ENCODE measurements around the gene TUT1. TPM values are rescaled to one million over a fixed set of nuclear protein-coding genes. Genes with fewer than 3 reads are reported as not detected.

Gene TUT1
- total RNA-seq, 2 donors from 2014 or later, result 16.0 to 33.5 TPM

DNA sequence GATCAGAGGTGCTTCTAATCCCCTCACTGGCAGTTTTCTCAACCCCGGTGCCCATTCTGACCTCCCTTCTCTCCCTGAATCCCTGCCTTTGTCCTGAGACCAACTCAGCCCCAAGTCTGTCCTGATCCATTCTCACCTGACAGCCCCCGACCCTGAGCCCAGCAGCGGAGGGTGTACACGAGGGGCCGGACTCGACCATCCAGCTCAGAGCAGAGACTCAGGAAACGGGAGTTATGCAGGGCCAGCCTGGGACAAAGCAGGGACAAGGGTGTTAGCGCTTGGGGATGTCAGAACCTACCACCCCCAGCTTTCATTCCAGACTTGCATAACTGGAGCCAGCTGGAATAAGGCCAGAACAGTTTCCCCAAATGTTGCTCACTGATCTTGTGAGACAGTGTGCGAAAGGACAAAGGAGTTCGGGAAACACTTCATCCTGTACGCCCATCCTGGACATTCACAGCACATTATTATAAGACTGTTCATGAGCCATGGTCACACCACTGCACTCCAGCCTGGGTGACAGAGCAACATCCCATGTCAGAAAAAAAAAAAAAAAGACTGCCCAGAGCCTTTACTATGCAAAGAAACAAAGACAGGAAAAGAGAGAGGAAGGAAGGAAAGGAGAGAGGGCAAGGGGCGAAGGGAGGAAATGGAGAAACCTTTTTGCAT is 14.1 kb downstream of the TUT1 start:
- H3K9ac ChIP-seq (ENCODE audit: extremely low read depth, low read length, poor library complexity, severe bottlenecking), result no peak overlapping the region
- Mint-ChIP-seq H3K9me3 (no peaks in the 10 kb centered on the region), H3K36me3 (ENCODE audit: low read depth) (peaks cover 45% of the 10 kb centered on the region), H3K4me3 (no peak overlapping the region), H3K27me3 (ENCODE audit: insufficient read depth) (no peaks in the 10 kb centered on the region), H3K27ac (no peak overlapping the region), H3K4me1 (peaks cover 17% of the 10 kb centered on the region)
- H3K27me3 ChIP-seq (ENCODE audit: control insufficient read depth, insufficient read depth, low read length, poor library complexity, severe bottlenecking), result no peaks in the 10 kb centered on the region
- WGBS, 2 experiments (ENCODE audit: insufficient coverage in 1 of 2, insufficient read length in 1 of 2), result 91 to 95% methylated on average over 8 to 12 of the region's 12 CpGs
- H3K27ac ChIP-seq (ENCODE audit: low read depth, low read length), result no peak overlapping the region
- peaks cover 2% of the 10 kb centered on the region for H3K4me1 ChIP-seq (ENCODE audit: control insufficient read depth, insufficient read depth, low read length)
- no peak for DNase-seq
- peaks cover 43% of the 10 kb centered on the region for H3K36me3 ChIP-seq (ENCODE audit: control insufficient read depth, insufficient read depth, low read length)
- H3K4me3 ChIP-seq (ENCODE audit: low read length), result no peak overlapping the region
- TF ChIP-seq, protein P1, sequence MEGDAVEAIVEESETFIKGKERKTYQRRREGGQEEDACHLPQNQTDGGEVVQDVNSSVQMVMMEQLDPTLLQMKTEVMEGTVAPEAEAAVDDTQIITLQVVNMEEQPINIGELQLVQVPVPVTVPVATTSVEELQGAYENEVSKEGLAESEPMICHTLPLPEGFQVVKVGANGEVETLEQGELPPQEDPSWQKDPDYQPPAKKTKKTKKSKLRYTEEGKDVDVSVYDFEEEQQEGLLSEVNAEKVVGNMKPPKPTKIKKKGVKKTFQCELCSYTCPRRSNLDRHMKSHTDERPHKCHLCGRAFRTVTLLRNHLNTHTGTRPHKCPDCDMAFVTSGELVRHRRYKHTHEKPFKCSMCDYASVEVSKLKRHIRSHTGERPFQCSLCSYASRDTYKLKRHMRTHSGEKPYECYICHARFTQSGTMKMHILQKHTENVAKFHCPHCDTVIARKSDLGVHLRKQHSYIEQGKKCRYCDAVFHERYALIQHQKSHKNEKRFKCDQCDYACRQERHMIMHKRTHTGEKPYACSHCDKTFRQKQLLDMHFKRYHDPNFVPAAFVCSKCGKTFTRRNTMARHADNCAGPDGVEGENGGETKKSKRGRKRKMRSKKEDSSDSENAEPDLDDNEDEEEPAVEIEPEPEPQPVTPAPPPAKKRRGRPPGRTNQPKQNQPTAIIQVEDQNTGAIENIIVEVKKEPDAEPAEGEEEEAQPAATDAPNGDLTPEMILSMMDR (conservative IDR thresholded peaks at IDR 0.05), result no peak
- no peaks in the 10 kb centered on the region for H3K9me3 ChIP-seq (ENCODE audit: control insufficient read depth, low read length)

GRCh38 chr11:62575837-62576236 is 15.5 kb downstream of the TUT1 start:
- peak overlapping the region; percentile 26 for H3K27ac Mint-ChIP-seq

DNA sequence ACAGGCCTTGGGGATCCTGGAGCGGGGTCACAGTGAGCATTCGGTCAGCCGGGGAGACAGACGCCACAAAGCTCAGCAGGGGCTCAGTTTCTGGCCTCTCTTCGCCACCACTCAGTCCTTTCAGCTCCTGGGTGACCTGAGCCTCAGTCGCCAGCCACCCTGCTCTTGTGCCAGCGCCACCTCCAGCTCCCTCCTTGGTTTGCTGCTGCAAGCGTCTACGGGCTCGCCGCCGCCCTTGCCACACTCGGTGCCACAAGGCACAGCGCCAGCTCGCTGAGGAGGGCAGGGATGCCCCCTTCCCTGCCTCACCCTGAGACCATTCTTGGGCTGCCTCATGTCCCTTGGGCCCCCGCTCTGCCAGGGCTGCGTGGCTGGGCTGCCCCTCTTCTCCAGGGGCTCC is 16.2 kb downstream of the TUT1 start:
- 86 to 88% methylated on average over 16 to 17 of the region's 17 CpGs for WGBS, 2 experiments (ENCODE audit: insufficient coverage in 1 of 2, insufficient read length in 1 of 2)

More at GRCh38 chr11:62575837-62576236, 15.5 kb downstream of the TUT1 start:
- 94 to 98% methylated on average over 6 to 14 of the region's 14 CpGs for WGBS, 2 experiments (ENCODE audit: insufficient coverage in 1 of 2, insufficient read length in 1 of 2)
- Histone ChIP-seq H3K36me3 (ENCODE audit: control insufficient read depth, insufficient read depth, low read length) (peaks cover 45% of the 10 kb centered on the region), H3K27ac (ENCODE audit: low read depth, low read length) (no peak overlapping the region), H3K9me3 (ENCODE audit: control insufficient read depth, low read length) (no peaks in the 10 kb centered on the region), H3K4me1 (ENCODE audit: control insufficient read depth, insufficient read depth, low read length) (peaks cover 8% of the 10 kb centered on the region), H3K27me3 (ENCODE audit: control insufficient read depth, insufficient read depth, low read length, poor library complexity, severe bottlenecking) (no peaks in the 10 kb centered on the region), H3K4me3 (ENCODE audit: low read length) (no peak overlapping the region), H3K9ac (ENCODE audit: extremely low read depth, low read length, poor library complexity, severe bottlenecking) (no peak overlapping the region)
- Mint-ChIP-seq H3K4me1 (peaks cover 28% of the 10 kb centered on the region), H3K27me3 (ENCODE audit: insufficient read depth) (no peaks in the 10 kb centered on the region), H3K36me3 (ENCODE audit: low read depth) (peaks cover 51% of the 10 kb centered on the region), H3K4me3 (peak overlapping the region; percentile 99), H3K9me3 (no peaks in the 10 kb centered on the region)
- DNase-seq, result no peak
- TF ChIP-seq, protein P1 (conservative IDR thresholded peaks at IDR 0.05), result no peak

More for the DNA sequence above, 16.2 kb downstream of the TUT1 start:
- H3K9me3 ChIP-seq (ENCODE audit: control insufficient read depth, low read length), result no peaks in the 10 kb centered on the region
- H3K36me3 ChIP-seq (ENCODE audit: control insufficient read depth, insufficient read depth, low read length), result peaks cover 50% of the 10 kb centered on the region
- Mint-ChIP-seq H3K4me1 (peaks cover 31% of the 10 kb centered on the region), H3K4me3 (peak overlapping the region; percentile 99), H3K27ac (peak overlapping the region; percentile 77), H3K36me3 (ENCODE audit: low read depth) (peaks cover 57% of the 10 kb centered on the region), H3K9me3 (no peaks in the 10 kb centered on the region), H3K27me3 (ENCODE audit: insufficient read depth) (no peaks in the 10 kb centered on the region)
- H3K27ac ChIP-seq (ENCODE audit: low read depth, low read length), result no peak overlapping the region
- H3K27me3 ChIP-seq (ENCODE audit: control insufficient read depth, insufficient read depth, low read length, poor library complexity, severe bottlenecking), result no peaks in the 10 kb centered on the region
- TF ChIP-seq, protein P1 (conservative IDR thresholded peaks at IDR 0.05), result no peak
- peak overlapping the region; percentile 77 for H3K9ac ChIP-seq (ENCODE audit: extremely low read depth, low read length, poor library complexity, severe bottlenecking)
- peaks cover 8% of the 10 kb centered on the region for H3K4me1 ChIP-seq (ENCODE audit: control insufficient read depth, insufficient read depth, low read length)
- no peak for DNase-seq
- peak overlapping the region; percentile 86 for H3K4me3 ChIP-seq (ENCODE audit: low read length)
